CD4-positive, alpha-beta T cell treated with Interferon gamma for 1 hour (primary cell): ENCODE measurements around the gene RDH12.
A peak's percentile ranks its signal among the peaks of the same experiment; 100 is the strongest.
"Not testable (repeated sequence)": the region's sequence is repeated elsewhere in the genome, so short reads cannot be mapped to it uniquely, and the experiment has no call there.

Experiments
- DNase-seq: peaks from one replicate; pipeline ENCODE4 v3.0.0-alpha.2; 2020

The RDH12 gene

GRCh38 chr14:67701492-67701891, at the start of gene RDH12:
Gene RDH12 (plus strand): TSS chr14:67701886. CDS start chr14:67722643, 20,757 bp downstream.
- DNase-seq: not testable (repeated sequence)

- no peak for DNase-seq
Measured at GRCh38 chr14:67652189-67652588, 49.5 kb upstream of the RDH12 start.

- DNase-seq: no peak
Measured at GRCh38 chr14:67653651-67654280, 47.9 kb upstream of the RDH12 start.

GRCh38 chr14:67663633-67664032, 38.1 kb upstream of the RDH12 start:
- DNase-seq: no peak

GRCh38 chr14:67665868-67666267, 35.8 kb upstream of the RDH12 start:
- no peak for DNase-seq

GRCh38 chr14:67666750-67667449, 34.8 kb upstream of the RDH12 start:
- peak; percentile 22 for DNase-seq

GRCh38 chr14:67668559-67668958, 33.1 kb upstream of the RDH12 start:
- DNase-seq: peak; percentile 4

- no peak for DNase-seq
Measured at GRCh38 chr14:67673451-67673850, 28.2 kb upstream of the RDH12 start.

- peak; percentile 27 for DNase-seq
Measured at GRCh38 chr14:67674139-67674479, 27.6 kb upstream of the RDH12 start.

- peak; percentile 75 for DNase-seq
Measured at GRCh38 chr14:67674480-67675218, 27.0 kb upstream of the RDH12 start, which contains the start of gene VTI1B. Gene VTI1B (minus strand): TSS chr14:67674632. CDS start chr14:67674489, 143 bp downstream.

GRCh38 chr14:67675219-67675582, 26.5 kb upstream of the RDH12 start:
- no peak for DNase-seq

GRCh38 chr14:67679006-67679405, 22.7 kb upstream of the RDH12 start:
- no peak for DNase-seq

- no peak for DNase-seq
Measured at GRCh38 chr14:67680121-67680602, 21.5 kb upstream of the RDH12 start.

GRCh38 chr14:67680941-67681340, 20.7 kb upstream of the RDH12 start:
- DNase-seq: peak; percentile 44

- no peak for DNase-seq
Measured at GRCh38 chr14:67683842-67684241, 17.8 kb upstream of the RDH12 start.

GRCh38 chr14:67690011-67690410, 11.7 kb upstream of the RDH12 start:
- DNase-seq: no peak

- peak; percentile 51 for DNase-seq
Measured at GRCh38 chr14:67694791-67695393, 6.8 kb upstream of the RDH12 start.

GRCh38 chr14:67695394-67695949, 6.2 kb upstream of the RDH12 start, which contains the start of gene RDH11:
Gene RDH11 (minus strand): TSS chr14:67695764. CDS start chr14:67695703, 61 bp downstream.
- peak; percentile 84 for DNase-seq

GRCh38 chr14:67697006-67697405, 4.7 kb upstream of the RDH12 start:
- DNase-seq: no peak

GRCh38 chr14:67698179-67698578, 3.5 kb upstream of the RDH12 start:
- DNase-seq: no peak

GRCh38 chr14:67703997-67704396, 2.3 kb downstream of the RDH12 start:
- no peak for DNase-seq

- peak; percentile 25 for DNase-seq
Measured at GRCh38 chr14:67704484-67705089, 2.9 kb downstream of the RDH12 start.
